H9 (cell line): ENCODE data around the gene CCNF. TPM values are rescaled to one million over a fixed set of nuclear protein-coding genes. Genes with fewer than 3 reads are reported as not detected.

Source experiments
- DNase-seq: peaks from one replicate; pipeline ENCODE4 v3.0.0-alpha.2; 2017
- H2AFZ ChIP-seq: one replicate; pipeline ENCODE4 v1.6.1; 2013; ENCODE audit warnings: mild to moderate bottlenecking, low read length, control low read depth, moderate library complexity
- H2AK5ac ChIP-seq: 2 replicates; pipeline ENCODE4 v1.6.1; 2013; ENCODE audit warnings: low read length, control low read depth, mixed read lengths; ENCODE audit not compliant: insufficient read length
- H2BK120ac ChIP-seq: one replicate; pipeline ENCODE4 v1.6.1; 2013; ENCODE audit warnings: low read depth, mild to moderate bottlenecking, low read length, control low read depth, inconsistent platforms; ENCODE audit not compliant: poor library complexity, severe bottlenecking
- H2BK12ac ChIP-seq: 2 replicates; pipeline ENCODE4 v1.6.1; 2013; ENCODE audit warnings: low read length, control low read depth, mixed read lengths, low read depth; ENCODE audit not compliant: insufficient read length
- H2BK15ac ChIP-seq: 2 replicates; pipeline ENCODE4 v1.6.1; 2013; ENCODE audit warnings: low read depth, low read length, control low read depth
- H2BK20ac ChIP-seq: one replicate; pipeline ENCODE4 v1.6.1; 2013; ENCODE audit warnings: low read depth, mild to moderate bottlenecking, low read length, control low read depth, inconsistent platforms; ENCODE audit not compliant: poor library complexity, severe bottlenecking
- H2BK5ac ChIP-seq: 2 replicates; pipeline ENCODE4 v1.6.1; 2013; ENCODE audit warnings: low read length, control low read depth, mixed read lengths; ENCODE audit not compliant: insufficient read length
- H3K14ac ChIP-seq: 2 replicates; pipeline ENCODE4 v1.6.1; 2013; ENCODE audit warnings: low read length, control low read depth; ENCODE audit not compliant: insufficient read depth
- H3K18ac ChIP-seq: 2 replicates; pipeline ENCODE4 v1.6.1; 2013; ENCODE audit warnings: low read depth, mild to moderate bottlenecking, mixed read lengths, low read length, control low read depth; ENCODE audit not compliant: insufficient read length
- H3K23ac ChIP-seq: 2 replicates; pipeline ENCODE4 v1.6.1; 2013; ENCODE audit warnings: low read length, control low read depth, mixed read lengths, low read depth; ENCODE audit not compliant: insufficient read length
- H3K23me2 ChIP-seq: 2 replicates; pipeline ENCODE4 v1.6.1; 2013; ENCODE audit warnings: low read depth, mild to moderate bottlenecking, mixed read lengths, low read length, control low read depth; ENCODE audit not compliant: insufficient read length, poor library complexity, severe bottlenecking
- H3K27ac ChIP-seq: 2 replicates; pipeline ENCODE4 v1.5.1; 2013; ENCODE audit warnings: low read length, control low read depth, mixed read lengths, low read depth; ENCODE audit not compliant: insufficient read length
- H3K27me3 ChIP-seq: 2 replicates; pipeline ENCODE4 v1.6.1; 2013; ENCODE audit warnings: low read length, control low read depth, inconsistent platforms; ENCODE audit not compliant: insufficient read depth
- H3K4ac ChIP-seq: 2 replicates; pipeline ENCODE4 v1.6.1; 2013; ENCODE audit warnings: low read depth, mild to moderate bottlenecking, control low read depth, inconsistent platforms, low read length, moderate library complexity
- H3K4me1 ChIP-seq: 2 replicates; pipeline ENCODE4 v1.6.1; 2013; ENCODE audit warnings: low read length, control low read depth, inconsistent platforms; ENCODE audit not compliant: insufficient read depth
- H3K4me2 ChIP-seq: 2 replicates; pipeline ENCODE4 v1.6.1; 2013; ENCODE audit warnings: low read length, control low read depth, mixed read lengths; ENCODE audit not compliant: insufficient read length, insufficient read depth
- H3K56ac ChIP-seq: 2 replicates; pipeline ENCODE4 v1.6.1; 2013; ENCODE audit warnings: low read depth, mild to moderate bottlenecking, mixed read lengths, low read length, control low read depth; ENCODE audit not compliant: insufficient read length
- H3K79me1 ChIP-seq: 2 replicates; pipeline ENCODE4 v1.6.1; 2013; ENCODE audit warnings: low read depth, mild to moderate bottlenecking, moderate library complexity, low read length, control low read depth, inconsistent platforms; ENCODE audit not compliant: insufficient read depth, poor library complexity, severe bottlenecking
- H3K79me2 ChIP-seq: 2 replicates; pipeline ENCODE4 v1.6.1; 2013; ENCODE audit warnings: low read length, control low read depth, inconsistent platforms; ENCODE audit not compliant: insufficient read depth
- H3K9ac ChIP-seq: 2 replicates; pipeline ENCODE4 v1.6.1; 2013; ENCODE audit warnings: low read length, control low read depth, mixed read lengths; ENCODE audit not compliant: insufficient read length; ENCODE audit errors: extremely low read depth
- H3K9me3 ChIP-seq: one replicate; pipeline ENCODE4 v1.6.1; 2013; ENCODE audit warnings: low read depth, low read length, inconsistent platforms; ENCODE audit not compliant: control insufficient read depth
- H3T11ph ChIP-seq: one replicate; pipeline ENCODE4 v1.6.1; 2013; ENCODE audit warnings: mild to moderate bottlenecking, low read length, control low read depth, inconsistent platforms
- H4K20me1 ChIP-seq: one replicate; pipeline ENCODE4 v1.6.1; 2013; ENCODE audit not compliant: control insufficient read depth, insufficient read length, insufficient read depth
- H4K5ac ChIP-seq: 2 replicates; pipeline ENCODE4 v1.6.1; 2013; ENCODE audit warnings: low read depth, mild to moderate bottlenecking, mixed read lengths, low read length, control low read depth; ENCODE audit not compliant: insufficient read length
- H4K8ac ChIP-seq: replicated peaks from 2 replicates; pipeline ENCODE4 v1.6.1; 2013; ENCODE audit warnings: low read length, control low read depth, mixed read lengths, low read depth; ENCODE audit not compliant: insufficient read length
- H4K91ac ChIP-seq: 2 replicates; pipeline ENCODE4 v1.6.1; 2013; ENCODE audit warnings: low read depth, mild to moderate bottlenecking, moderate library complexity, mixed read lengths, low read length, control low read depth; ENCODE audit not compliant: insufficient read length
- H3K27ac Mint-ChIP-seq, 3 experiments: 2 replicates in 2 of 3; 3 replicates in 1 of 3; pipeline ENCODE4 v1.8.0; 2020 to 2021; ENCODE audit warnings: mixed read lengths in 3 of 3, mild to moderate bottlenecking in 1 of 3, moderate library complexity in 1 of 3
- H3K27me3 Mint-ChIP-seq: 2 replicates; pipeline ENCODE4 v1.8.0; 2021; ENCODE audit warnings: low read depth, mild to moderate bottlenecking, moderate library complexity, mixed read lengths
- H3K36me3 Mint-ChIP-seq, 3 experiments: 2 replicates in 2 of 3; 3 replicates in 1 of 3; pipeline ENCODE4 v1.8.0; 2020 to 2021; ENCODE audit warnings: low read depth in 3 of 3, mixed read lengths in 3 of 3; ENCODE audit not compliant: insufficient read depth in 1 of 3
- H3K4me1 Mint-ChIP-seq, 2 experiments: 2 replicates each; pipeline ENCODE4 v1.8.0; 2020; ENCODE audit warnings: mixed read lengths in 2 of 2
- H3K4me3 Mint-ChIP-seq, 2 experiments: 2 replicates in 1 of 2; 3 replicates in 1 of 2; pipeline ENCODE4 v1.8.0; 2020 to 2021; ENCODE audit warnings: mild to moderate bottlenecking in 2 of 2, mixed read lengths in 2 of 2, moderate library complexity in 1 of 2
- H3K9me3 Mint-ChIP-seq, 2 experiments: 2 replicates in 1 of 2; 3 replicates in 1 of 2; pipeline ENCODE4 v1.8.0; 2020; ENCODE audit warnings: mild to moderate bottlenecking in 2 of 2, mixed read lengths in 2 of 2, moderate library complexity in 1 of 2
- WGBS: extraction: QIAGEN DNeasy Blood & Tissue Kit; methylation state at CpG from one replicate; pipeline ENCODE4 v1.1.7; 2013; ENCODE audit warnings: missing lambda C conversion rate, low lambda C conversion rate, mixed read lengths; ENCODE audit not compliant: insufficient read length; ENCODE audit errors: extremely low coverage; 5-methylcytosine and 5-hydroxymethylcytosine counted together
- total RNA-seq: library from RNA; stranded (reverse); gene quantifications from 2 replicates; pipeline ENCODE4 v1.2.1, GENCODE V29; 2021
- TF ChIP-seq, protein P1 (sequence below): fragments of 200-600 bp; sonication (generic); conservative IDR thresholded peaks from 3 replicates; pipeline ENCODE4 v1.8.0; 2021; ENCODE audit warnings: antibody characterized with exemption, mild to moderate bottlenecking

CCNF gene
- total RNA-seq, 1 experiment from 2014 or later = 61.6 TPM

GRCh38 chr16:2455081-2455845 lies 26.0 kb downstream of the CCNF start:
- no peak overlapping the region for H3T11ph ChIP-seq
- H4K20me1 ChIP-seq = no peaks in the 10 kb centered on the region
- no peaks in the 10 kb centered on the region for H3K27me3 ChIP-seq
- no peak overlapping the region for H3K56ac ChIP-seq
- H3K4ac ChIP-seq = no peak overlapping the region
- no peaks in the 10 kb centered on the region for H3K4me1 ChIP-seq
- no CpG with 5 or more reads among the region's 28 CpGs for WGBS
- no peaks in the 10 kb centered on the region for H3K9me3 Mint-ChIP-seq
- H3K79me1 ChIP-seq = no peaks in the 10 kb centered on the region
- no peak overlapping the region for H4K8ac ChIP-seq
- no peak overlapping the region for H3K27ac ChIP-seq
- no peak overlapping the region; a peak in 1 of 5 replicates for H3K4me3 Mint-ChIP-seq
- no peak overlapping the region for H2AK5ac ChIP-seq
- no peak overlapping the region for H3K14ac ChIP-seq
- no peak for DNase-seq
- no peak overlapping the region for H3K27ac Mint-ChIP-seq
- TF ChIP-seq, protein P1, sequence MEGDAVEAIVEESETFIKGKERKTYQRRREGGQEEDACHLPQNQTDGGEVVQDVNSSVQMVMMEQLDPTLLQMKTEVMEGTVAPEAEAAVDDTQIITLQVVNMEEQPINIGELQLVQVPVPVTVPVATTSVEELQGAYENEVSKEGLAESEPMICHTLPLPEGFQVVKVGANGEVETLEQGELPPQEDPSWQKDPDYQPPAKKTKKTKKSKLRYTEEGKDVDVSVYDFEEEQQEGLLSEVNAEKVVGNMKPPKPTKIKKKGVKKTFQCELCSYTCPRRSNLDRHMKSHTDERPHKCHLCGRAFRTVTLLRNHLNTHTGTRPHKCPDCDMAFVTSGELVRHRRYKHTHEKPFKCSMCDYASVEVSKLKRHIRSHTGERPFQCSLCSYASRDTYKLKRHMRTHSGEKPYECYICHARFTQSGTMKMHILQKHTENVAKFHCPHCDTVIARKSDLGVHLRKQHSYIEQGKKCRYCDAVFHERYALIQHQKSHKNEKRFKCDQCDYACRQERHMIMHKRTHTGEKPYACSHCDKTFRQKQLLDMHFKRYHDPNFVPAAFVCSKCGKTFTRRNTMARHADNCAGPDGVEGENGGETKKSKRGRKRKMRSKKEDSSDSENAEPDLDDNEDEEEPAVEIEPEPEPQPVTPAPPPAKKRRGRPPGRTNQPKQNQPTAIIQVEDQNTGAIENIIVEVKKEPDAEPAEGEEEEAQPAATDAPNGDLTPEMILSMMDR = no peak
- H3K4me1 Mint-ChIP-seq = peaks cover 9 to 15% of the 10 kb centered on the region in 2 experiments
- H2BK20ac ChIP-seq = no peak overlapping the region
- no peak overlapping the region for H3K9ac ChIP-seq
- H3K23me2 ChIP-seq = peaks cover 8% of the 10 kb centered on the region
- H4K5ac ChIP-seq = no peak overlapping the region
- H3K23ac ChIP-seq = no peak overlapping the region
- H2AFZ ChIP-seq = no peak overlapping the region
- H2BK5ac ChIP-seq = no peak overlapping the region
- no peak overlapping the region for H3K18ac ChIP-seq
- H3K9me3 ChIP-seq = no peaks in the 10 kb centered on the region
- H3K4me2 ChIP-seq = no peak overlapping the region
- no peak overlapping the region for H2BK15ac ChIP-seq
- no peak overlapping the region for H4K91ac ChIP-seq
- no peak overlapping the region for H2BK12ac ChIP-seq
- no peaks in the 10 kb centered on the region for H3K79me2 ChIP-seq
- H3K27me3 Mint-ChIP-seq = no peaks in the 10 kb centered on the region
- H3K36me3 Mint-ChIP-seq = peaks cover 36 to 73% (median 64%) of the 10 kb centered on the region in 3 experiments
- no peak overlapping the region for H2BK120ac ChIP-seq
